Neural progenitor cell (in vitro differentiated cells): Measurements from ENCODE around the gene MYCBPAP. TPM values are rescaled to one million over a fixed set of nuclear protein-coding genes. Genes with fewer than 3 reads are reported as not detected.

Experiments used
- DNase-seq: peaks from one replicate; pipeline ENCODE4 v3.0.0-alpha.2; 2016; ENCODE audit warnings: low spot score
- H2AFZ ChIP-seq: fragments of 200-600 bp; sonication (generic); replicated peaks from 2 replicates; pipeline ENCODE4 v1.6.1; 2016; ENCODE audit warnings: antibody characterized with exemption
- H3F3A ChIP-seq: fragments of 200-600 bp; sonication (generic); 2 replicates; pipeline ENCODE4 v1.6.1; 2016; ENCODE audit warnings: antibody characterized with exemption, low read depth
- H3K27ac ChIP-seq: fragments of 200-600 bp; sonication (generic); 2 replicates; pipeline ENCODE4 v1.5.1; 2016; ENCODE audit warnings: mild to moderate bottlenecking
- H3K27me3 ChIP-seq: fragments of 200-600 bp; sonication (generic); 2 replicates; pipeline ENCODE4 v1.6.1; 2016; ENCODE audit warnings: mild to moderate bottlenecking, moderate library complexity
- H3K36me3 ChIP-seq: fragments of 200-600 bp; sonication (generic); 2 replicates; pipeline ENCODE4 v1.5.1; 2016
- H3K4me1 ChIP-seq: fragments of 200-600 bp; sonication (generic); 2 replicates; pipeline ENCODE4 v1.6.1; 2016; ENCODE audit warnings: mixed run types
- H3K4me2 ChIP-seq: fragments of 200-600 bp; sonication (generic); 2 replicates; pipeline ENCODE4 v1.6.1; 2016
- H3K4me3 ChIP-seq: fragments of 200-600 bp; sonication (generic); 2 replicates; pipeline ENCODE4 v1.5.1; 2016
- H3K79me2 ChIP-seq: fragments of 200-600 bp; sonication (generic); 2 replicates; pipeline ENCODE4 v1.6.1; 2016; ENCODE audit warnings: low read depth
- H3K9ac ChIP-seq: fragments of 200-600 bp; sonication (generic); 2 replicates; pipeline ENCODE4 v1.6.1; 2016
- H3K9me3 ChIP-seq: fragments of 200-600 bp; sonication (generic); 2 replicates; pipeline ENCODE4 v1.5.1; 2016; ENCODE audit warnings: low read depth
- H4K20me1 ChIP-seq: fragments of 200-600 bp; sonication (generic); 2 replicates; pipeline ENCODE4 v1.6.1; 2016; ENCODE audit warnings: low read depth
- H3K27ac Mint-ChIP-seq: 3 replicates; pipeline ENCODE4 v1.8.0; 2021; ENCODE audit warnings: mixed read lengths
- H3K27me3 Mint-ChIP-seq: 2 replicates; pipeline ENCODE4 v1.8.0; 2022; ENCODE audit warnings: low read depth, mild to moderate bottlenecking, inconsistent platforms, moderate library complexity, mixed read lengths; ENCODE audit not compliant: insufficient read depth
- H3K36me3 Mint-ChIP-seq: 3 replicates; pipeline ENCODE4 v1.8.0; 2021; ENCODE audit warnings: mixed read lengths
- H3K4me1 Mint-ChIP-seq: 3 replicates; pipeline ENCODE4 v1.8.0; 2021; ENCODE audit warnings: mixed read lengths
- H3K4me3 Mint-ChIP-seq: 3 replicates; pipeline ENCODE4 v1.8.0; 2021; ENCODE audit warnings: mild to moderate bottlenecking, moderate library complexity, mixed read lengths
- H3K9me3 Mint-ChIP-seq: 3 replicates; pipeline ENCODE4 v1.8.0; 2020; ENCODE audit warnings: mixed read lengths
- CTCF ChIP-seq: fragments of 200-600 bp; sonication (generic); IDR thresholded peaks from 2 replicates; pipeline ENCODE4 v1.5.1; 2017; ENCODE audit warnings: antibody characterized with exemption, mild to moderate bottlenecking
- EZH2 ChIP-seq: fragments of 200-600 bp; sonication (generic); IDR thresholded peaks from 2 replicates; pipeline ENCODE4 v1.6.1; 2017; ENCODE audit warnings: antibody characterized with exemption, mild to moderate bottlenecking, moderate library complexity
- EZH2phosphoT487 ChIP-seq: fragments of 200-600 bp; sonication (generic); IDR thresholded peaks from 2 replicates; pipeline ENCODE4 v1.6.1; 2017; ENCODE audit warnings: antibody characterized with exemption
- total RNA-seq: library from RNA; depleted of rRNA; stranded (reverse); fragments of >200 nt; gene quantifications from 2 replicates; pipeline ENCODE4 v1.2.3, GENCODE V29; 2015; ENCODE audit warnings: low replicate concordance

Gene MYCBPAP
- total RNA-seq, 1 donor from 2014 or later, result 3.5 TPM

- no peak for TF ChIP-seq EZH2phosphoT487
- no peak for TF ChIP-seq EZH2
- no peak for TF ChIP-seq CTCF
- no peaks in the 10 kb centered on the region for H3K4me1 Mint-ChIP-seq
- no peaks in the 10 kb centered on the region for H3K9me3 ChIP-seq
- no peaks in the 10 kb centered on the region for H3K79me2 ChIP-seq
- H3K27ac ChIP-seq, result no peak overlapping the region
- H3K4me3 Mint-ChIP-seq, result no peak overlapping the region
- H3K36me3 Mint-ChIP-seq, result no peaks in the 10 kb centered on the region
- H3K4me1 ChIP-seq, result no peaks in the 10 kb centered on the region
- H4K20me1 ChIP-seq, result no peaks in the 10 kb centered on the region
- H3K4me2 ChIP-seq, result no peak overlapping the region
- H3K27ac Mint-ChIP-seq, result no peak overlapping the region
- H3K9ac ChIP-seq, result no peak overlapping the region
- peaks cover 16% of the 10 kb centered on the region for H3K27me3 Mint-ChIP-seq
- H2AFZ ChIP-seq, result no peak overlapping the region
- no peaks in the 10 kb centered on the region for H3K9me3 Mint-ChIP-seq
- no peak overlapping the region for H3K4me3 ChIP-seq
- no peak for DNase-seq
- no peaks in the 10 kb centered on the region for H3K36me3 ChIP-seq
- no peaks in the 10 kb centered on the region for H3K27me3 ChIP-seq
- no peaks in the 10 kb centered on the region for H3F3A ChIP-seq
Measured at GRCh38 chr17:50460831-50461526, 47.3 kb upstream of the MYCBPAP start.

- Histone ChIP-seq H3F3A (no peaks in the 10 kb centered on the region), H3K36me3 (no peaks in the 10 kb centered on the region), H3K4me3 (no peak overlapping the region), H3K9ac (no peak overlapping the region), H4K20me1 (no peaks in the 10 kb centered on the region), H3K27ac (no peak overlapping the region), H3K4me2 (no peak overlapping the region), H3K79me2 (no peaks in the 10 kb centered on the region), H2AFZ (no peak overlapping the region), H3K4me1 (no peaks in the 10 kb centered on the region), H3K9me3 (no peaks in the 10 kb centered on the region), H3K27me3 (peaks cover 3% of the 10 kb centered on the region)
- Mint-ChIP-seq H3K4me1 (no peaks in the 10 kb centered on the region), H3K27ac (no peak overlapping the region), H3K27me3 (peaks cover 18% of the 10 kb centered on the region), H3K9me3 (no peaks in the 10 kb centered on the region), H3K36me3 (no peaks in the 10 kb centered on the region), H3K4me3 (no peak overlapping the region)
- DNase-seq, result no peak
- TF ChIP-seq EZH2, result no peak
- no peak for TF ChIP-seq EZH2phosphoT487
- no peak for TF ChIP-seq CTCF
Measured at GRCh38 chr17:50461550-50462132, 46.6 kb upstream of the MYCBPAP start.

- TF ChIP-seq CTCF (no peak), EZH2 (no peak), EZH2phosphoT487 (no peak)
- H3K27me3 ChIP-seq, result peaks cover 11% of the 10 kb centered on the region
- Mint-ChIP-seq H3K4me3 (no peak overlapping the region), H3K9me3 (no peaks in the 10 kb centered on the region), H3K27ac (no peak overlapping the region), H3K4me1 (no peaks in the 10 kb centered on the region), H3K36me3 (no peaks in the 10 kb centered on the region), H3K27me3 (peaks cover 18% of the 10 kb centered on the region)
- H3K4me2 ChIP-seq, result no peak overlapping the region
- no peak overlapping the region for H2AFZ ChIP-seq
- no peak overlapping the region for H3K4me3 ChIP-seq
- no peaks in the 10 kb centered on the region for H3K36me3 ChIP-seq
- H3K4me1 ChIP-seq, result no peaks in the 10 kb centered on the region
- DNase-seq, result no peak
- no peak overlapping the region for H3K27ac ChIP-seq
- H4K20me1 ChIP-seq, result no peaks in the 10 kb centered on the region
- H3K9ac ChIP-seq, result no peak overlapping the region
- H3K9me3 ChIP-seq, result no peaks in the 10 kb centered on the region
- no peaks in the 10 kb centered on the region for H3F3A ChIP-seq
- H3K79me2 ChIP-seq, result no peaks in the 10 kb centered on the region
Measured at GRCh38 chr17:50462446-50462845, 45.8 kb upstream of the MYCBPAP start.
